ENCODE measurements around the gene POU4F2. TPM values are rescaled to one million over a fixed set of nuclear protein-coding genes. Genes with fewer than 3 reads are reported as not detected.
"Not testable (repeated sequence)": the region's sequence is repeated elsewhere in the genome, so short reads cannot be mapped to it uniquely, and the experiment has no call there.

The POU4F2 gene
- total RNA-seq, 1 donor from 2014 or later, result 0.19 TPM

- no peaks in the 10 kb centered on the region for H3K9me3 Mint-ChIP-seq
- peak overlapping the region; percentile 75 for H3K4me3 Mint-ChIP-seq
- no peaks in the 10 kb centered on the region for H3K36me3 Mint-ChIP-seq
- TF ChIP-seq, protein P1, sequence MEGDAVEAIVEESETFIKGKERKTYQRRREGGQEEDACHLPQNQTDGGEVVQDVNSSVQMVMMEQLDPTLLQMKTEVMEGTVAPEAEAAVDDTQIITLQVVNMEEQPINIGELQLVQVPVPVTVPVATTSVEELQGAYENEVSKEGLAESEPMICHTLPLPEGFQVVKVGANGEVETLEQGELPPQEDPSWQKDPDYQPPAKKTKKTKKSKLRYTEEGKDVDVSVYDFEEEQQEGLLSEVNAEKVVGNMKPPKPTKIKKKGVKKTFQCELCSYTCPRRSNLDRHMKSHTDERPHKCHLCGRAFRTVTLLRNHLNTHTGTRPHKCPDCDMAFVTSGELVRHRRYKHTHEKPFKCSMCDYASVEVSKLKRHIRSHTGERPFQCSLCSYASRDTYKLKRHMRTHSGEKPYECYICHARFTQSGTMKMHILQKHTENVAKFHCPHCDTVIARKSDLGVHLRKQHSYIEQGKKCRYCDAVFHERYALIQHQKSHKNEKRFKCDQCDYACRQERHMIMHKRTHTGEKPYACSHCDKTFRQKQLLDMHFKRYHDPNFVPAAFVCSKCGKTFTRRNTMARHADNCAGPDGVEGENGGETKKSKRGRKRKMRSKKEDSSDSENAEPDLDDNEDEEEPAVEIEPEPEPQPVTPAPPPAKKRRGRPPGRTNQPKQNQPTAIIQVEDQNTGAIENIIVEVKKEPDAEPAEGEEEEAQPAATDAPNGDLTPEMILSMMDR (conservative IDR thresholded peaks at IDR 0.05), result no peak
- peaks cover 92% of the 10 kb centered on the region for H3K27me3 Mint-ChIP-seq
- H3K27ac Mint-ChIP-seq, result no peak overlapping the region
- DNase-seq (ENCODE audit: extremely low spot score, unreplicated experiment), result no peak
- H3K4me1 Mint-ChIP-seq (ENCODE audit: unreplicated experiment), result peaks cover 5% of the 10 kb centered on the region
Observed at GRCh38 chr4:146655521-146655856, 16.8 kb downstream of the POU4F2 start.

- Mint-ChIP-seq H3K4me1 (ENCODE audit: unreplicated experiment) (no peaks in the 10 kb centered on the region), H3K27me3 (peaks cover 54% of the 10 kb centered on the region), H3K27ac (no peak overlapping the region), H3K4me3 (no peak overlapping the region), H3K9me3 (peaks cover 5% of the 10 kb centered on the region), H3K36me3 (no peaks in the 10 kb centered on the region)
- no peak for DNase-seq (ENCODE audit: extremely low spot score, unreplicated experiment)
- TF ChIP-seq, protein P1 (conservative IDR thresholded peaks at IDR 0.05), result no peak
Observed at GRCh38 chr4:146661367-146661766, 22.7 kb downstream of the POU4F2 start.

- not testable (repeated sequence) for H3K36me3 Mint-ChIP-seq; H3K4me1 Mint-ChIP-seq (ENCODE audit: unreplicated experiment); DNase-seq (ENCODE audit: extremely low spot score, unreplicated experiment); H3K9me3 Mint-ChIP-seq; H3K27ac Mint-ChIP-seq
- Mint-ChIP-seq H3K27me3 (peaks cover 30% of the 10 kb centered on the region), H3K4me3 (peak overlapping the region; percentile 77)
Observed at GRCh38 chr4:146663968-146664311, 25.2 kb downstream of the POU4F2 start.

- Mint-ChIP-seq H3K27me3 (peaks cover 25% of the 10 kb centered on the region), H3K9me3 (no peaks in the 10 kb centered on the region), H3K27ac (no peak overlapping the region), H3K4me1 (ENCODE audit: unreplicated experiment) (no peaks in the 10 kb centered on the region), H3K36me3 (no peaks in the 10 kb centered on the region), H3K4me3 (no peak overlapping the region)
- DNase-seq (ENCODE audit: extremely low spot score, unreplicated experiment), result no peak
- TF ChIP-seq, protein P1 (conservative IDR thresholded peaks at IDR 0.05), result no peak
Observed at GRCh38 chr4:146674829-146675570, 36.3 kb downstream of the POU4F2 start.

Other genes with a start within 250 kb of the POU4F2 start
- gene SLC10A7, start 117.0 kb upstream of the POU4F2 start, total RNA-seq (ENCODE audit: low replicate concordance), result 16.1 and 19.4 TPM in 2 replicates